Astrocyte (in vitro differentiated cells and primary cell): Measurements from ENCODE around the gene DHRS2. TPM values are rescaled to one million over a fixed set of nuclear protein-coding genes. Genes with fewer than 3 reads are reported as not detected.

Source experiments
- DNase-seq: peaks from one replicate; pipeline ENCODE4 v3.0.0-alpha.2; 2010; ENCODE audit warnings: low read depth
- FAIRE-seq: peaks from 2 replicates; lab custom pipeline; 2011; peaks lifted over from hg19 to GRCh38; lab: Jason Lieb, UNC
- H2AFZ ChIP-seq: 2 replicates; pipeline ENCODE4 v1.6.0; 2012; ENCODE audit warnings: low read depth, low read length, inconsistent platforms
- H3K27ac ChIP-seq: 2 replicates; pipeline ENCODE4 v1.5.1; 2011; ENCODE audit warnings: low read depth, low read length, inconsistent platforms
- H3K27me3 ChIP-seq: 2 replicates; pipeline ENCODE4 v1.6.0; 2011; ENCODE audit warnings: low read length, inconsistent platforms; ENCODE audit not compliant: insufficient read depth
- H3K36me3 ChIP-seq: 2 replicates; pipeline ENCODE4 v1.5.1; 2011; ENCODE audit warnings: low read length, inconsistent platforms; ENCODE audit not compliant: insufficient read depth
- H3K4me1 ChIP-seq: 2 replicates; pipeline ENCODE4 v1.5.1; 2011; ENCODE audit warnings: low read length, inconsistent platforms; ENCODE audit not compliant: insufficient read depth
- H3K4me2 ChIP-seq: 2 replicates; pipeline ENCODE4 v1.6.0; 2012; ENCODE audit warnings: low read length, inconsistent platforms
- H3K4me3 ChIP-seq: 2 replicates; pipeline ENCODE4 v1.5.1; 2011; ENCODE audit warnings: low read depth, mild to moderate bottlenecking, low read length, inconsistent platforms; ENCODE audit not compliant: insufficient read depth
- H3K79me2 ChIP-seq: 2 replicates; pipeline ENCODE4 v1.6.0; 2012; ENCODE audit warnings: mild to moderate bottlenecking, low read length, inconsistent platforms; ENCODE audit not compliant: insufficient read depth
- H3K9ac ChIP-seq: 2 replicates; pipeline ENCODE4 v1.6.0; 2012; ENCODE audit warnings: mild to moderate bottlenecking, low read length, inconsistent platforms
- H3K9me3 ChIP-seq: 2 replicates; pipeline ENCODE4 v1.5.1; 2012; ENCODE audit warnings: low read depth, mild to moderate bottlenecking, low read length, inconsistent platforms; ENCODE audit not compliant: insufficient read depth
- H4K20me1 ChIP-seq: 2 replicates; pipeline ENCODE4 v1.6.0; 2012; ENCODE audit warnings: low read length, inconsistent platforms; ENCODE audit not compliant: insufficient read depth
- H3K27ac Mint-ChIP-seq: one replicate; pipeline ENCODE4 v1.8.0; 2021; ENCODE audit warnings: mild to moderate bottlenecking, mixed read lengths; ENCODE audit not compliant: unreplicated experiment
- H3K27me3 Mint-ChIP-seq: one replicate; pipeline ENCODE4 v1.8.0; 2021; ENCODE audit warnings: low read depth, mixed read lengths; ENCODE audit not compliant: unreplicated experiment
- H3K36me3 Mint-ChIP-seq: one replicate; pipeline ENCODE4 v1.8.0; 2021; ENCODE audit warnings: low read depth, mixed read lengths; ENCODE audit not compliant: unreplicated experiment
- H3K4me1 Mint-ChIP-seq: one replicate; pipeline ENCODE4 v1.8.0; 2021; ENCODE audit warnings: low read depth, mixed read lengths; ENCODE audit not compliant: unreplicated experiment
- H3K4me3 Mint-ChIP-seq: one replicate; pipeline ENCODE4 v1.8.0; 2021; ENCODE audit warnings: mild to moderate bottlenecking, moderate library complexity, mixed read lengths; ENCODE audit not compliant: unreplicated experiment
- H3K9me3 Mint-ChIP-seq: one replicate; pipeline ENCODE4 v1.8.0; 2021; ENCODE audit warnings: mild to moderate bottlenecking, mixed read lengths; ENCODE audit not compliant: unreplicated experiment
- EZH2 ChIP-seq: IDR thresholded peaks from 2 replicates; pipeline ENCODE4 v1.6.1; 2012; ENCODE audit warnings: mild to moderate bottlenecking, low read length, inconsistent platforms; ENCODE audit not compliant: insufficient read depth
- total RNA-seq: library from RNA; stranded (reverse); gene quantifications from 2 replicates; pipeline ENCODE4 v1.2.1, GENCODE V29; 2021
- TF ChIP-seq, protein P1 (sequence below): IDR thresholded peaks from 2 replicates; pipeline ENCODE4 v1.5.1; 2011; ENCODE audit warnings: low read depth, mild to moderate bottlenecking, inconsistent platforms, low read length, moderate library complexity; ENCODE audit not compliant: insufficient read depth

Gene DHRS2
- total RNA-seq, 1 donor from 2014 or later, result 1.1 TPM

DNA sequence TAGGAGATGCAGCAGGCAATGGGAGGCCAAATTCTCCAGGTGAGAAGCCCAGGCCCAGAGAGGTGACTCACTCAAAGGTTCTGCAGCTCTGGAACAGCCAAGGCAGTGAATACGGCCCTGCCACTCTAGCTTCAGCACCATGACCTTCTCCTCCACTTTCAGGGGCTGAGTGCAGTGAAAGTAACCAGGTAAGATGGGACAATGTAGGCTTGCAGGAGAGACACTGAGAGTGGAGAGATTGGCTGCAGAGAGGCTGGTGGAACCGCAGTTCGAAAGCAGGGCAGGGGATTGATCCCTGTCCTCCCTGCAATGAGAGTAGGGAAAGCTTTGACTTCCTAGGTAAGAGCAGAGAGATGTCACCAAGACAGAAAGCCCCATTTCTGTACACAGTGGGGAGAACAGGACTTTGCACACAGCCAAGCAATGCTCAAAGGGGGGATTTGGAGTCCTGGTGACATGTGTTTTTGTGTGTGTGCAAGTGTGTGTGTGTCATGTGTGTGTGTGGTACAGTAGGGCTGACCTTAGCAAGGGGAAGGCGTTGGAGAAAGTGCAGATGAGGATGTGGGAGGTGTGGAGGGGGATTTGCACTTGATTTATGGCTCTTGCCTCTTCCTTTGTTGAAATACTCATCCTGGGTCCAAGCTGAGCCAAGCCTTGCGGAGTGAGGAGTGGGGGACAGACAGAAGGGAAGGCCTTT is 12.7 kb downstream of the DHRS2 start:
- TF ChIP-seq, protein P1, sequence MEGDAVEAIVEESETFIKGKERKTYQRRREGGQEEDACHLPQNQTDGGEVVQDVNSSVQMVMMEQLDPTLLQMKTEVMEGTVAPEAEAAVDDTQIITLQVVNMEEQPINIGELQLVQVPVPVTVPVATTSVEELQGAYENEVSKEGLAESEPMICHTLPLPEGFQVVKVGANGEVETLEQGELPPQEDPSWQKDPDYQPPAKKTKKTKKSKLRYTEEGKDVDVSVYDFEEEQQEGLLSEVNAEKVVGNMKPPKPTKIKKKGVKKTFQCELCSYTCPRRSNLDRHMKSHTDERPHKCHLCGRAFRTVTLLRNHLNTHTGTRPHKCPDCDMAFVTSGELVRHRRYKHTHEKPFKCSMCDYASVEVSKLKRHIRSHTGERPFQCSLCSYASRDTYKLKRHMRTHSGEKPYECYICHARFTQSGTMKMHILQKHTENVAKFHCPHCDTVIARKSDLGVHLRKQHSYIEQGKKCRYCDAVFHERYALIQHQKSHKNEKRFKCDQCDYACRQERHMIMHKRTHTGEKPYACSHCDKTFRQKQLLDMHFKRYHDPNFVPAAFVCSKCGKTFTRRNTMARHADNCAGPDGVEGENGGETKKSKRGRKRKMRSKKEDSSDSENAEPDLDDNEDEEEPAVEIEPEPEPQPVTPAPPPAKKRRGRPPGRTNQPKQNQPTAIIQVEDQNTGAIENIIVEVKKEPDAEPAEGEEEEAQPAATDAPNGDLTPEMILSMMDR, result no peak
- no peak for TF ChIP-seq EZH2
- H3K4me1 Mint-ChIP-seq, result peaks cover 7% of the 10 kb centered on the region
- no peak overlapping the region for H3K27ac Mint-ChIP-seq
- FAIRE-seq (no peak), DNase-seq (no peak)
- no peak overlapping the region for H3K4me3 Mint-ChIP-seq
- Histone ChIP-seq H3K4me3 (no peak overlapping the region), H3K9ac (no peak overlapping the region), H3K4me1 (no peaks in the 10 kb centered on the region), H3K27ac (no peak overlapping the region), H3K36me3 (no peaks in the 10 kb centered on the region), H4K20me1 (no peaks in the 10 kb centered on the region), H3K4me2 (no peak overlapping the region), H3K27me3 (no peaks in the 10 kb centered on the region), H2AFZ (no peak overlapping the region), H3K79me2 (no peaks in the 10 kb centered on the region), H3K9me3 (no peaks in the 10 kb centered on the region)
- peaks cover 22% of the 10 kb centered on the region for H3K27me3 Mint-ChIP-seq
- peaks cover 2% of the 10 kb centered on the region for H3K9me3 Mint-ChIP-seq
- H3K36me3 Mint-ChIP-seq, result peaks cover 3% of the 10 kb centered on the region

DNA sequence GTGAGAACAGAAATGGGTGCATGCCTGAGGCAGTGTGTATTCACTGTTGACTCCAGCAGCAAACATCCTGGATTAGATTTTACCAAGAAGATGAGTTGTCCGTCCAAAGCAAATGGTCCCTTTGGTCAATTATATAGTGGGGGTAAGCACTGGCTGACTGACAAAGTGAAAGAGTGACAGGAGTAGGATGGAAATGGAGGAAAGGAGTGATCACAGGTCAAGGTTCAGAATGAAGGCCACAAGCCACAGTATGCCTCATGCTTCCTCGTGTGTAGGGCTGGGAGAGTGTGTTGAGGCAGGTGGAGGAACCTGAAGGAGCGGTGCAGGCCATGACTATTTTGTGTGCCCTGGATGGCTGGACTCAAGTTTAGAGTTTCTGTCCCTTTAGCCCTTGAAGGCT is 14.3 kb downstream of the DHRS2 start:
- no peak overlapping the region for H3K4me2 ChIP-seq
- no peaks in the 10 kb centered on the region for H4K20me1 ChIP-seq
- no peak for DNase-seq
- no peaks in the 10 kb centered on the region for H3K4me1 ChIP-seq
- Mint-ChIP-seq H3K27ac (no peak overlapping the region), H3K9me3 (peaks cover 2% of the 10 kb centered on the region), H3K4me3 (no peak overlapping the region), H3K36me3 (peaks cover 3% of the 10 kb centered on the region), H3K4me1 (peaks cover 7% of the 10 kb centered on the region), H3K27me3 (peaks cover 22% of the 10 kb centered on the region)
- H3K9ac ChIP-seq, result no peak overlapping the region
- TF ChIP-seq EZH2, result no peak
- TF ChIP-seq, protein P1, result no peak
- H2AFZ ChIP-seq, result no peak overlapping the region
- H3K36me3 ChIP-seq, result no peaks in the 10 kb centered on the region
- no peaks in the 10 kb centered on the region for H3K79me2 ChIP-seq
- H3K27me3 ChIP-seq, result no peaks in the 10 kb centered on the region
- no peak overlapping the region for H3K27ac ChIP-seq
- no peak for FAIRE-seq
- H3K9me3 ChIP-seq, result no peaks in the 10 kb centered on the region
- no peak overlapping the region for H3K4me3 ChIP-seq

DNA sequence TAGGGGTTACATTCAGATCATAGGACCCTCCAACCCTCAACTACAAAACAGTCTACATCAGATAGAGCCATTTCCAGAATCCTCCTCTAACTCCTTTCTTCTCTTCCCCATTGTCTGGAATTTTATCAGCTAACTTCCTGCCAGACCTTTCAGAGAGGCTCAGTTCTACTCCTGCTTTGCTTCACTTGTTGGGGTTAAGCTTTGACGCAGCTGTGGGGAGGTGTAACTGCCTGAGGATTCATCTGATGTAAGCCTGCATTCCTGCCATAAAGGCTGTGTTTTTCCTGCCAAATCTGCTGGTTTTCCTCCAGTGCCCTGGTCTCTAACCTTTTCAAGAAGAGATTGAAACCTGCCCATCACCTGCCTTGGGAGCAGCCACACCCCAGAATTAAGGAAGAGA is 16.9 kb downstream of the DHRS2 start:
- TF ChIP-seq, protein P1, result no peak
- TF ChIP-seq EZH2, result no peak
- Histone ChIP-seq H3K9ac (no peak overlapping the region), H3K4me2 (no peak overlapping the region), H3K27ac (no peak overlapping the region), H2AFZ (no peak overlapping the region), H4K20me1 (no peaks in the 10 kb centered on the region), H3K4me3 (no peak overlapping the region), H3K9me3 (no peaks in the 10 kb centered on the region), H3K27me3 (no peaks in the 10 kb centered on the region), H3K79me2 (no peaks in the 10 kb centered on the region), H3K36me3 (no peaks in the 10 kb centered on the region), H3K4me1 (no peaks in the 10 kb centered on the region)
- Mint-ChIP-seq H3K4me1 (no peaks in the 10 kb centered on the region), H3K9me3 (peaks cover 2% of the 10 kb centered on the region), H3K36me3 (peaks cover 3% of the 10 kb centered on the region), H3K27me3 (peaks cover 22% of the 10 kb centered on the region), H3K27ac (no peak overlapping the region), H3K4me3 (no peak overlapping the region)
- no peak for DNase-seq
- FAIRE-seq, result no peak
